HepG2 (cell line): ENCODE results near the gene ABT1. TPM values are rescaled to one million over a fixed set of nuclear protein-coding genes. Genes with fewer than 3 reads are reported as not detected.

Experiments
- ARHGAP35 ChIP-seq: sonication (generic); formaldehyde crosslinking; IDR thresholded peaks from 2 replicates; pipeline ENCODE4 v1.9.0; 2022; ENCODE audit warnings: mild to moderate bottlenecking, inconsistent platforms, moderate library complexity, missing genetic modification reagents, borderline replicate concordance
- HES4 ChIP-seq: sonication (generic); formaldehyde crosslinking; IDR thresholded peaks from 2 replicates; pipeline ENCODE4 v1.9.0; 2021; ENCODE audit warnings: mild to moderate bottlenecking, missing genetic modification reagents, borderline replicate concordance
- PRMT3 ChIP-seq: sonication (generic); formaldehyde crosslinking; IDR thresholded peaks from 2 replicates; pipeline ENCODE4 v1.8.1; 2022; ENCODE audit warnings: low read depth, mild to moderate bottlenecking, moderate library complexity, missing genetic modification reagents, borderline replicate concordance
- ZNF383 ChIP-seq: sonication (generic); formaldehyde crosslinking; IDR thresholded peaks from 2 replicates; pipeline ENCODE4 v1.4.0; 2020; ENCODE audit warnings: missing genetic modification reagents, mild to moderate bottlenecking, borderline replicate concordance
- ZNF552 ChIP-seq: sonication (generic); formaldehyde crosslinking; IDR thresholded peaks from 2 replicates; pipeline ENCODE4 v1.9.0; 2022; ENCODE audit warnings: missing genetic modification reagents, mild to moderate bottlenecking, borderline replicate concordance
- ZNF724P ChIP-seq: sonication (generic); formaldehyde crosslinking; IDR thresholded peaks from 2 replicates; pipeline ENCODE4 v1.8.0; 2022; ENCODE audit warnings: missing genetic modification reagents, borderline replicate concordance
- polyA plus RNA-seq, 8 experiments: library from polyadenylated mRNA; depleted of rRNA in 3 of 8; stranded (reverse) in 7 of 8; unstranded in 1 of 8; fragments of >200 nt; fragmentation: Illumina TruSeq in 4 of 8; extraction: Trizol in 4 of 8; gene quantifications; 2 replicates each; pipeline versions ENCODE4 v1.2.1 to v1.2.3, GENCODE V29; 2011 to 2016; ENCODE audit warnings: low read depth in 4 of 8, missing spikeins in 1 of 8, mixed read lengths in 1 of 8; ENCODE audit not compliant: insufficient read depth in 1 of 8
- total RNA-seq, 5 experiments: library from RNA; depleted of rRNA; stranded (reverse); fragments of >200 nt; fragmentation: Illumina TruSeq; extraction: Trizol; gene quantifications; 2 replicates each; pipeline ENCODE4 v1.2.3, GENCODE V29; 2016; ENCODE audit warnings: low read depth in 1 of 5
- TF ChIP-seq, protein P1 (sequence below): sonication (generic); formaldehyde crosslinking; IDR thresholded peaks from 2 replicates; pipeline ENCODE4; 2020; ENCODE audit warnings: missing genetic modification reagents, mild to moderate bottlenecking, borderline replicate concordance
- TF ChIP-seq, protein P2 (sequence below): sonication (generic); formaldehyde crosslinking; IDR thresholded peaks from 2 replicates; pipeline ENCODE4 v1.4.0; 2020; ENCODE audit warnings: missing genetic modification reagents, borderline replicate concordance
- TF ChIP-seq, protein P3 (sequence below), 2 experiments: sonication (generic) in 1 of 2; formaldehyde crosslinking in 1 of 2; IDR thresholded peaks; 2 replicates each; pipeline versions ENCODE4 v1.4.0 to v1.6.1; 2016 to 2020; ENCODE audit warnings: borderline replicate concordance in 1 of 2, low read depth in 1 of 2, mild to moderate bottlenecking in 1 of 2, missing genetic modification reagents in 1 of 2
- TF ChIP-seq, protein P4 (sequence below): IDR thresholded peaks from 2 replicates; pipeline ENCODE4 v1.6.1; 2016; ENCODE audit warnings: low read depth, borderline replicate concordance
- TF ChIP-seq, protein P5 (sequence below): sonication (generic); formaldehyde crosslinking; IDR thresholded peaks from 2 replicates; pipeline ENCODE4 v1.4.0; 2020; ENCODE audit warnings: missing genetic modification reagents

ABT1 gene
- total and polyA plus RNA-seq, 2 of the 13 experiments (the other 11 are each of a cell fraction or from before 2014, with no cell fraction given) = 38.4 TPM

DNA sequence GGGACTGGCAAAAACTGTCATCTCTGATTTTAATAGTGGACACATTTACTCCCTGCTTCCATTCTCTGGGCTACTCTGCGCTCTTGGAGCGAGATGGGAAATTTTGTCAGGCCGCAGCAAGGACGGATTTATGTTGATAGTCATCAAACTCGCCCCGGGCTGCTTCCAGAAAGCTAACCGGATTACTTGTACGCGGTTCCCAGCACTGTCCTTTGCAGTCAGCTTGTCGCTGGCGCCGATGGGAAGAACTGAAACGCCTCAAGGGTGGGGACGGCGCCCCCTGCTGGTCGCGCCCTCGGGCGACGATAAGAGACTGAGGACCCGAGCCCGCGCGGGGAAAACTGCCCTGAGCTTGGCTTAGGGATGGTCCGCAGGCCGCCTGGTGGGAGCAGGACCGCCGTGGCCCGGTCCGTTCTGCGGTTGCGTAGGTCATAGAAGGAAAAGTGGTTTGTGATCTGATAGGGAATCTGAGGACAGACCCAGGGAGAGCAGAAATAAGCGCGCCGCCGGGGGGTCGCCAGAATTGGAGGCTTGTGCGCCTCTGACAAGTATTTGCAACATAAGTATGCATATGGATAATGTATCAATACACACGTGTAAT is 984 bp upstream of the ABT1 start (continued):
- TF ChIP-seq, protein P1, sequence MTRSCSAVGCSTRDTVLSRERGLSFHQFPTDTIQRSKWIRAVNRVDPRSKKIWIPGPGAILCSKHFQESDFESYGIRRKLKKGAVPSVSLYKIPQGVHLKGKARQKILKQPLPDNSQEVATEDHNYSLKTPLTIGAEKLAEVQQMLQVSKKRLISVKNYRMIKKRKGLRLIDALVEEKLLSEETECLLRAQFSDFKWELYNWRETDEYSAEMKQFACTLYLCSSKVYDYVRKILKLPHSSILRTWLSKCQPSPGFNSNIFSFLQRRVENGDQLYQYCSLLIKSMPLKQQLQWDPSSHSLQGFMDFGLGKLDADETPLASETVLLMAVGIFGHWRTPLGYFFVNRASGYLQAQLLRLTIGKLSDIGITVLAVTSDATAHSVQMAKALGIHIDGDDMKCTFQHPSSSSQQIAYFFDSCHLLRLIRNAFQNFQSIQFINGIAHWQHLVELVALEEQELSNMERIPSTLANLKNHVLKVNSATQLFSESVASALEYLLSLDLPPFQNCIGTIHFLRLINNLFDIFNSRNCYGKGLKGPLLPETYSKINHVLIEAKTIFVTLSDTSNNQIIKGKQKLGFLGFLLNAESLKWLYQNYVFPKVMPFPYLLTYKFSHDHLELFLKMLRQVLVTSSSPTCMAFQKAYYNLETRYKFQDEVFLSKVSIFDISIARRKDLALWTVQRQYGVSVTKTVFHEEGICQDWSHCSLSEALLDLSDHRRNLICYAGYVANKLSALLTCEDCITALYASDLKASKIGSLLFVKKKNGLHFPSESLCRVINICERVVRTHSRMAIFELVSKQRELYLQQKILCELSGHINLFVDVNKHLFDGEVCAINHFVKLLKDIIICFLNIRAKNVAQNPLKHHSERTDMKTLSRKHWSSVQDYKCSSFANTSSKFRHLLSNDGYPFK (CRISPR knock-in tag) = peak; percentile 41; the same call in 1 of the 2 replicates
- TF ChIP-seq, protein P2, sequence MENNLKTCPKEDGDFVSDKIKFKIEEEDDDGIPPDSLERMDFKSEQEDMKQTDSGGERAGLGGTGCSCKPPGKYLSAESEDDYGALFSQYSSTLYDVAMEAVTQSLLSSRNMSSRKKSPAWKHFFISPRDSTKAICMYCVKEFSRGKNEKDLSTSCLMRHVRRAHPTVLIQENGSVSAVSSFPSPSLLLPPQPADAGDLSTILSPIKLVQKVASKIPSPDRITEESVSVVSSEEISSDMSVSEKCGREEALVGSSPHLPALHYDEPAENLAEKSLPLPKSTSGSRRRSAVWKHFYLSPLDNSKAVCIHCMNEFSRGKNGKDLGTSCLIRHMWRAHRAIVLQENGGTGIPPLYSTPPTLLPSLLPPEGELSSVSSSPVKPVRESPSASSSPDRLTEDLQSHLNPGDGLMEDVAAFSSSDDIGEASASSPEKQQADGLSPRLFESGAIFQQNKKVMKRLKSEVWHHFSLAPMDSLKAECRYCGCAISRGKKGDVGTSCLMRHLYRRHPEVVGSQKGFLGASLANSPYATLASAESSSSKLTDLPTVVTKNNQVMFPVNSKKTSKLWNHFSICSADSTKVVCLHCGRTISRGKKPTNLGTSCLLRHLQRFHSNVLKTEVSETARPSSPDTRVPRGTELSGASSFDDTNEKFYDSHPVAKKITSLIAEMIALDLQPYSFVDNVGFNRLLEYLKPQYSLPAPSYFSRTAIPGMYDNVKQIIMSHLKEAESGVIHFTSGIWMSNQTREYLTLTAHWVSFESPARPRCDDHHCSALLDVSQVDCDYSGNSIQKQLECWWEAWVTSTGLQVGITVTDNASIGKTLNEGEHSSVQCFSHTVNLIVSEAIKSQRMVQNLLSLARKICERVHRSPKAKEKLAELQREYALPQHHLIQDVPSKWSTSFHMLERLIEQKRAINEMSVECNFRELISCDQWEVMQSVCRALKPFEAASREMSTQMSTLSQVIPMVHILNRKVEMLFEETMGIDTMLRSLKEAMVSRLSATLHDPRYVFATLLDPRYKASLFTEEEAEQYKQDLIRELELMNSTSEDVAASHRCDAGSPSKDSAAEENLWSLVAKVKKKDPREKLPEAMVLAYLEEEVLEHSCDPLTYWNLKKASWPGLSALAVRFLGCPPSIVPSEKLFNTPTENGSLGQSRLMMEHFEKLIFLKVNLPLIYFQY (CRISPR knock-in tag) = peak; percentile 98
- TF ChIP-seq, protein P3, sequence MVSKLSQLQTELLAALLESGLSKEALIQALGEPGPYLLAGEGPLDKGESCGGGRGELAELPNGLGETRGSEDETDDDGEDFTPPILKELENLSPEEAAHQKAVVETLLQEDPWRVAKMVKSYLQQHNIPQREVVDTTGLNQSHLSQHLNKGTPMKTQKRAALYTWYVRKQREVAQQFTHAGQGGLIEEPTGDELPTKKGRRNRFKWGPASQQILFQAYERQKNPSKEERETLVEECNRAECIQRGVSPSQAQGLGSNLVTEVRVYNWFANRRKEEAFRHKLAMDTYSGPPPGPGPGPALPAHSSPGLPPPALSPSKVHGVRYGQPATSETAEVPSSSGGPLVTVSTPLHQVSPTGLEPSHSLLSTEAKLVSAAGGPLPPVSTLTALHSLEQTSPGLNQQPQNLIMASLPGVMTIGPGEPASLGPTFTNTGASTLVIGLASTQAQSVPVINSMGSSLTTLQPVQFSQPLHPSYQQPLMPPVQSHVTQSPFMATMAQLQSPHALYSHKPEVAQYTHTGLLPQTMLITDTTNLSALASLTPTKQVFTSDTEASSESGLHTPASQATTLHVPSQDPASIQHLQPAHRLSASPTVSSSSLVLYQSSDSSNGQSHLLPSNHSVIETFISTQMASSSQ (IDR thresholded peaks at IDR 0.05; ENCODE audit: low read depth) = no peak
- TF ChIP-seq, protein P3 (CRISPR knock-in tag; IDR thresholded peaks at IDR 0.05; ENCODE audit: borderline replicate concordance) = peak; percentile 49; the same call in 1 of the 2 replicates
- TF ChIP-seq PRMT3 (CRISPR knock-in tag) = peak; percentile 72; the same call in 1 of the 2 replicates
- TF ChIP-seq ZNF724P = peak; percentile 78; the same call in 1 of the 2 replicates
- TF ChIP-seq, protein P4, sequence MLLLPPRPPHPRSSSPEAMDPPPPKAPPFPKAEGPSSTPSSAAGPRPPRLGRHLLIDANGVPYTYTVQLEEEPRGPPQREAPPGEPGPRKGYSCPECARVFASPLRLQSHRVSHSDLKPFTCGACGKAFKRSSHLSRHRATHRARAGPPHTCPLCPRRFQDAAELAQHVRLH (CRISPR knock-in tag) = peak; percentile 97
- TF ChIP-seq ARHGAP35 = peak; percentile 90; the same call in 1 of the 2 replicates
- TF ChIP-seq ZNF552 (CRISPR knock-in tag) = peak; percentile 85; the same call in 1 of the 2 replicates
- TF ChIP-seq, protein P5, sequence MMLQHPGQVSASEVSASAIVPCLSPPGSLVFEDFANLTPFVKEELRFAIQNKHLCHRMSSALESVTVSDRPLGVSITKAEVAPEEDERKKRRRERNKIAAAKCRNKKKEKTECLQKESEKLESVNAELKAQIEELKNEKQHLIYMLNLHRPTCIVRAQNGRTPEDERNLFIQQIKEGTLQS = no peak
- 0 out of 2 replicates have a peak, but pooled peaks have one; percentile 54 for TF ChIP-seq HES4
- TF ChIP-seq ZNF383 (CRISPR knock-in tag) = no peak
- TF ChIP-seq, all 625 proteins: peak for 287
